ENCODE measurements around the gene SLC12A7.
"Not testable (repeated sequence)": the region's sequence is repeated elsewhere in the genome, so short reads cannot be mapped to it uniquely, and the experiment has no call there.

The SLC12A7 gene

DNA sequence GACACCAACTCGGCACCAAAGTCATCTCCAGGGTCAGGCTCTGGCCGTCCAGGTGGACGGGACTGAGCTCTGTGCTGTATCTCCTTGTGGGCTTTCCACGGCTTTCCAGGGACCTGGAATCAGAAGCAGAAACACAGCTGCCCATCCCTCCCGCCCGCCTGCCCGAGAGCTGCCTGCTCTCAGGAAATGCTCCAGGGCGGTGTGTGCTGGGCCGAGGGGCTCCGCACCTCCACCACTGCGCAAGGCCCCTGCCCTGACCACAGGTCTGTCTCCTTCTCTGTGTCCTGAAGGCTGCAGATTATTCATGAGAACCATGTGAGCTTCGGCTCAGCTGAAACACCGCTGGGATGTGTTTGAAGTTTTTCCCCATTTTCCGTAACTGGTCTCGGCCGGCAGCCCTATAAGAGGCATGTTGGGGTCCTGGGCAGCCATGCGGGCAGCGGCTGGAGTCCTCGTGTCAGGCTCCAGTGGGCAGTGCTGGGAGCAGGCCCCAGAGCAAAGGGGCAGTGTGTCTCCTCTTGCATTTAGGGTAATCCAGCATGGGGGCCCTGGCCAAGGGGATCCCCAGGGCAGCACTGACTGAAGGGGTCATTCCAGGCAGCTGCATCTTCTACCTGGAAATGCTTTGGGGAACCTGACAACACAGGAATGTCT lies 80.4 kb downstream of the SLC12A7 start:
- H3K9me3 ChIP-seq (ENCODE audit: low read length) = no peaks in the 10 kb centered on the region
- peaks cover 5% of the 10 kb centered on the region for H3K4me1 ChIP-seq (ENCODE audit: insufficient read depth, low read length)
- no peak overlapping the region for H2AFZ ChIP-seq (ENCODE audit: low read depth, low read length)
- no peaks in the 10 kb centered on the region for H3K36me3 ChIP-seq (ENCODE audit: insufficient read depth, low read length)
- no peaks in the 10 kb centered on the region for H3K27me3 ChIP-seq (ENCODE audit: insufficient read depth, low read length)
- no peak overlapping the region for H3K4me3 ChIP-seq (ENCODE audit: low read length)

DNA sequence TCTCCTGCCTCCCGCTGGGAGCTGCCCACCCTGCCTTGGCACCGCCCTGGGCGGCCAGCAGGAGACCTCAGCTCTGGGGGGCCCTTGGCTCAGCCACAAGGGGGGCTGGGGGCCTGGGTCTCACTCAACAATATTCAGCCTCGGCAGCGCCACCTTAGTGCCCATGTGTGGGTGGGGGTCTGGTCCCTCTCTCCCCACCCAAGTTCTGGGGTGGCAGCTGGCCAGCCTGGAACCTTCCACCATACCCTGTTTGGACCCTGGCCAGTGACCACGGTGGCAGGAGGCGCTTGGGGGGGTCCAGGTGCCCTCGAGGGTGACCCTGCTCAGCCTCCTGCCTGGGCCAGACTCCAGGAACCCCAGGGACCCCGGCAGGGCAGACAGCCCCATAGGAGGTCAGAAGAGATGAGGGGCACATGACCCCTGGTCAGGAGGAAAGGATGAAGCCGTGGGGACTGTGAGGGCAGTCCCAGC lies 81.0 kb downstream of the SLC12A7 start:
- no peak overlapping the region for H2AFZ ChIP-seq (ENCODE audit: low read depth, low read length)
- H3K9me3 ChIP-seq (ENCODE audit: low read length) = no peaks in the 10 kb centered on the region
- H3K4me3 ChIP-seq (ENCODE audit: low read length) = no peak overlapping the region
- peaks cover 5% of the 10 kb centered on the region for H3K4me1 ChIP-seq (ENCODE audit: insufficient read depth, low read length)
- no peaks in the 10 kb centered on the region for H3K27me3 ChIP-seq (ENCODE audit: insufficient read depth, low read length)
- no peaks in the 10 kb centered on the region for H3K36me3 ChIP-seq (ENCODE audit: insufficient read depth, low read length)

- no peaks in the 10 kb centered on the region for H3K27me3 ChIP-seq (ENCODE audit: insufficient read depth, low read length)
- H3K9me3 ChIP-seq (ENCODE audit: low read length) = no peaks in the 10 kb centered on the region
- H3K4me3 ChIP-seq (ENCODE audit: low read length) = no peak overlapping the region
- H3K36me3 ChIP-seq (ENCODE audit: insufficient read depth, low read length) = no peaks in the 10 kb centered on the region
- H2AFZ ChIP-seq (ENCODE audit: low read depth, low read length) = no peak overlapping the region
- peaks cover 5% of the 10 kb centered on the region for H3K4me1 ChIP-seq (ENCODE audit: insufficient read depth, low read length)
Measured at GRCh38 chr5:1029945-1030625, 81.8 kb downstream of the SLC12A7 start.

DNA sequence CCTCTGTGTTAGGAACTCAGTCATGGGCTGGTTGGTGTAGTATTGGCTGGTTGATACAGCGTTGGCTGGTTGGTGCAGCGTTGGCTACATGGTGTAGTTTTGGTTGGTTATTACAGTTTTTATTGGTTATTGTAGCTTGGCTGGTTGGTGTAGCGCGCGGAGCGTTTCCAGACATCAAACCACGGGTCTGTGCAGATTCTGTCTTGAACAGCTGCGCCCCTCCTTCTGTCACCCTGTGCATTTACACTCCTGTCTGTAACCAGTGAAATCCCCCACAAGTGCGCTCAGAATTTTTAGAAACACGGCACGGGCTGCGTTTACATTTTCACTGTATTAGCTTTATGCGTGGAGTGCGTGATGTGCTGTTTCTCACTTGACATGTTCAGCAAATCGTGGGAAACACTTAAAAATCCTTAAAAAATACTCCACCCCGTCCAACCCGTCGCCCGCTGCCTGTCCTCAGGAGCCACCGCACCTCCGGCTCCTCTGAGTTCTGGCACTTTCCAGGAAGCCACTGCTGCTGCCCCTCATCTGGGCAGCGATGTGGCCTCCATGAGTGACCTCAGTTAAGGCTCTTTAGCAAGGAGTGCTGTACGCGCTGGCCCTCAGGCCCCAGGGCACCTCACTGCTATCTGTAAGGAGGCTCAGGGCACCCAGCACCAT lies 82.5 kb downstream of the SLC12A7 start:
- no peaks in the 10 kb centered on the region for H3K9me3 ChIP-seq (ENCODE audit: low read length)
- H3K27me3 ChIP-seq (ENCODE audit: insufficient read depth, low read length) = no peaks in the 10 kb centered on the region

DNA sequence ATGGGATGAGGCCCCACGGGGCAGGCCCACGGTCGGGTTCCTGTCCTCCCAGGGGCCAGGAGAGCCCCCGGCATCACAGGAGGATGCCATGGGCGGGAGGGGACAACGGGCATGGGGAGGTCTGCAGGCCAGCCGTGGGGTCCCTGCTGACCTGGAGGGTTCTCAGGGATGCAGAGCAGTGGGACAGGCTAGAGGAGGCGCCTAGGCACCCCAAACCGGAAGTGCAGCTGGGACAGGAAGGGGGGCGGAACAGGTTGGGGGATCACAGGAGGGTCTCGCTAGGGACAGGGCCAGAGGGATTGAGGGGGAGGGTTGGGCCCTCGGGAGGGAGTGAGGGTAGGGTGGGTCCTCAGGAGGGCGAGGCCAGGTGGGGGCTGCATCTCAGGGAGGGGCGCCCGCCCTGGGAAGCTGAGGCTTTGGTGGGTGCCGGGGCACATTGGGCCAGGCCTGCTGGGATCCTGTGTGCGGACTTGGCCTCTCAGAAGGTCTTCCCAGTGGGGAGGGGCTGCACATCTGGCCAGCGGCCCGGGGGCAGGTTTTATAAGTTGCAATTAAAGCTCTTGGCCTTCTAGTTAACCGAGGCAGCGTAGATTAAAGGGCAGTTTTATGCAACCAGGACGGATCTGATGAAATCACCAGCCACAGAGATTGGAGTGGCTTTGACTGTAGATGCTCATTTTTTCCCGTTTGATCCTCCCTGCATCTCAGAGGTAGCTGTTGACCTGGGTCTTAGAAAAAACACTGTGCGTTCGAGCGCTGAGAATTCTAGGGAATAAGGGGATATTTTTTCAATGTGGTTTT lies 83.2 kb downstream of the SLC12A7 start:
- no peaks in the 10 kb centered on the region for H3K9me3 ChIP-seq (ENCODE audit: low read length)
- no peak overlapping the region for H2AFZ ChIP-seq (ENCODE audit: low read depth, low read length)
- no peak overlapping the region for H3K4me3 ChIP-seq (ENCODE audit: low read length)
- no peaks in the 10 kb centered on the region for H3K36me3 ChIP-seq (ENCODE audit: insufficient read depth, low read length)
- H3K27me3 ChIP-seq (ENCODE audit: insufficient read depth, low read length) = no peaks in the 10 kb centered on the region
- peaks cover 5% of the 10 kb centered on the region for H3K4me1 ChIP-seq (ENCODE audit: insufficient read depth, low read length)

More for the DNA sequence above, 82.5 kb downstream of the SLC12A7 start:
- H3K36me3 ChIP-seq (ENCODE audit: insufficient read depth, low read length) = no peaks in the 10 kb centered on the region
- no peak overlapping the region for H2AFZ ChIP-seq (ENCODE audit: low read depth, low read length)
- H3K4me1 ChIP-seq (ENCODE audit: insufficient read depth, low read length) = peaks cover 5% of the 10 kb centered on the region
- H3K4me3 ChIP-seq (ENCODE audit: low read length) = no peak overlapping the region

DNA sequence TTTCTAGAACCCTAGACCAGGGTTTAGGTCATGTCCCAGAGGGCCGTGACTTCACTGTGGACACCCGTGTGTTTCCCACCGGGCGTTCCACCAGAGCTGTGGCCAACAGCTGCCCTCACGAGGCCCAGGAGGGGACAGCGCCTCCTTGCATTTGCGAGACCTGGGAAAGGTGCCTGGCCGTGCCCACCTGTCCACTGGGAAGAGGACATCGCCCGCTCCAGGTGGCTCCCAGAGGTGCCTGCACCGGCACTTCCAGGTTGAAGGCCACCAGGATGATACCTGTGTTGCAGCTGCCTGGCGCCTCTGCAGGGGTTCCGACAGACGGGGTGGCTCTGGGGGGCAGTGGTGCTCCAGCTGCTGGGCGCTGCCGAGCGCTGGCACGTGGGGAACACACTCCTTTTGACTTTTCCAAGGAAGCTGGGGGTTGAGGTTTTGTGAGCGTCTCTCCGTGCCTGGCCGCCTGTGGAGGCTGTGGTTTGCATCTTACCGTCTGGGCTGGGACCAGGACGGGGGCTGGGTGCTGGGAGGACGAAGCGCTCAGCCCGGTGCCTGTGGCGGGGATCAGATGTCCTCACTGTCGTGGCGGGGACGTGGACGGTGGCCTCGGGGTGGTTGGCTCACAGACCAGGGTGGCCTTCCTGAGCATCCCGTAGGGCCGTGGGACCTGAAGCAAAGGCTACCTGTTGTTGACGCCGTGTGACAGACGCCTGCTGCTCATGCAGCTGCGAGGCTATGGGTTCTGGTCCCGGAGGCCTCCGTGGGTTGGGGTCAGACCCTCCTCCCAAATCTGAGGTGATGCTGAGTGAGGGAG lies 84.0 kb downstream of the SLC12A7 start:
- Histone ChIP-seq H2AFZ (ENCODE audit: low read depth, low read length) (no peak overlapping the region), H3K9me3 (ENCODE audit: low read length) (no peaks in the 10 kb centered on the region), H3K4me1 (ENCODE audit: insufficient read depth, low read length) (peaks cover 5% of the 10 kb centered on the region), H3K4me3 (ENCODE audit: low read length) (no peak overlapping the region), H3K27me3 (ENCODE audit: insufficient read depth, low read length) (no peaks in the 10 kb centered on the region), H3K36me3 (ENCODE audit: insufficient read depth, low read length) (no peaks in the 10 kb centered on the region)

- H3K4me3 ChIP-seq (ENCODE audit: low read length) = no peak overlapping the region
- H2AFZ ChIP-seq (ENCODE audit: low read depth, low read length) = no peak overlapping the region
Measured at GRCh38 chr5:1026700-1027621, 84.9 kb downstream of the SLC12A7 start.

GRCh38 chr5:1021969-1022336 lies 89.9 kb downstream of the SLC12A7 start:
- not testable (repeated sequence) for H3K4me3 ChIP-seq (ENCODE audit: low read length); H3K27me3 ChIP-seq (ENCODE audit: insufficient read depth, low read length); H3K4me1 ChIP-seq (ENCODE audit: insufficient read depth, low read length); H2AFZ ChIP-seq (ENCODE audit: low read depth, low read length); H3K9me3 ChIP-seq (ENCODE audit: low read length); H3K36me3 ChIP-seq (ENCODE audit: insufficient read depth, low read length)

More at GRCh38 chr5:1026700-1027621, 84.9 kb downstream of the SLC12A7 start:
- H3K27me3 ChIP-seq (ENCODE audit: insufficient read depth, low read length) = no peaks in the 10 kb centered on the region
- no peaks in the 10 kb centered on the region for H3K9me3 ChIP-seq (ENCODE audit: low read length)
- no peaks in the 10 kb centered on the region for H3K36me3 ChIP-seq (ENCODE audit: insufficient read depth, low read length)
- H3K4me1 ChIP-seq (ENCODE audit: insufficient read depth, low read length) = peaks cover 6% of the 10 kb centered on the region

- H2AFZ ChIP-seq (ENCODE audit: low read depth, low read length) = no peak overlapping the region
- H3K36me3 ChIP-seq (ENCODE audit: insufficient read depth, low read length) = no peaks in the 10 kb centered on the region
- H3K9me3 ChIP-seq (ENCODE audit: low read length) = no peaks in the 10 kb centered on the region
- no peak overlapping the region for H3K4me3 ChIP-seq (ENCODE audit: low read length)
- H3K27me3 ChIP-seq (ENCODE audit: insufficient read depth, low read length) = no peaks in the 10 kb centered on the region
- peaks cover 7% of the 10 kb centered on the region for H3K4me1 ChIP-seq (ENCODE audit: insufficient read depth, low read length)
Measured at GRCh38 chr5:1021136-1021968, 90.5 kb downstream of the SLC12A7 start.

GRCh38 chr5:1020452-1020961 lies 91.4 kb downstream of the SLC12A7 start:
- no peaks in the 10 kb centered on the region for H3K9me3 ChIP-seq (ENCODE audit: low read length)
- H2AFZ ChIP-seq (ENCODE audit: low read depth, low read length) = no peak overlapping the region
- H3K36me3 ChIP-seq (ENCODE audit: insufficient read depth, low read length) = no peaks in the 10 kb centered on the region
- peaks cover 7% of the 10 kb centered on the region for H3K4me1 ChIP-seq (ENCODE audit: insufficient read depth, low read length)
- H3K4me3 ChIP-seq (ENCODE audit: low read length) = no peak overlapping the region
- H3K27me3 ChIP-seq (ENCODE audit: insufficient read depth, low read length) = no peaks in the 10 kb centered on the region
